Neuronal stem cell (in vitro differentiated cells): ENCODE results near the gene PSAPL1.

Experiments
- DNase-seq: peaks from one replicate; pipeline ENCODE4 v3.0.0-alpha.2; 2013; ENCODE audit warnings: low spot score
- H2AFZ ChIP-seq: one replicate; pipeline ENCODE4 v1.6.1; 2013; ENCODE audit warnings: mild to moderate bottlenecking, low read length, inconsistent platforms
- H2AK5ac ChIP-seq: 2 replicates; pipeline ENCODE4 v1.6.1; 2013; ENCODE audit warnings: low read depth, mild to moderate bottlenecking, inconsistent platforms, low read length, moderate library complexity, mixed read lengths
- H2BK120ac ChIP-seq: 2 replicates; pipeline ENCODE4 v1.6.1; 2013; ENCODE audit warnings: low read depth, mild to moderate bottlenecking, inconsistent platforms, low read length, moderate library complexity, mixed read lengths
- H2BK12ac ChIP-seq: one replicate; pipeline ENCODE4 v1.6.1; 2013; ENCODE audit warnings: low read length, inconsistent platforms
- H2BK15ac ChIP-seq: 2 replicates; pipeline ENCODE4 v1.6.1; 2013; ENCODE audit warnings: mild to moderate bottlenecking, low read length, inconsistent platforms, mixed read lengths
- H2BK5ac ChIP-seq: one replicate; pipeline ENCODE4 v1.6.1; 2013; ENCODE audit warnings: inconsistent platforms, mild to moderate bottlenecking, low read length, moderate library complexity
- H3K14ac ChIP-seq: one replicate; pipeline ENCODE4 v1.6.1; 2013; ENCODE audit warnings: low read length, inconsistent platforms
- H3K18ac ChIP-seq: 2 replicates; pipeline ENCODE4 v1.6.1; 2013; ENCODE audit warnings: low read length, inconsistent platforms
- H3K23ac ChIP-seq: 2 replicates; pipeline ENCODE4 v1.6.1; 2013; ENCODE audit warnings: low read depth, mild to moderate bottlenecking, mixed read lengths, low read length, inconsistent platforms; ENCODE audit not compliant: poor library complexity
- H3K27ac ChIP-seq: replicated peaks from 3 replicates; pipeline ENCODE4 v1.5.1; 2013; ENCODE audit warnings: low read length, inconsistent platforms
- H3K27me3 ChIP-seq, 3 experiments: 2 replicates each; pipeline ENCODE4 v1.6.1; 2013; ENCODE audit warnings: low read length in 3 of 3, mild to moderate bottlenecking in 2 of 3, inconsistent platforms in 1 of 3, low read depth in 1 of 3, mixed read lengths in 1 of 3, moderate library complexity in 1 of 3; ENCODE audit not compliant: control insufficient read depth in 3 of 3, insufficient read depth in 3 of 3
- H3K36me3 ChIP-seq, 2 donors: replicated peaks in 1 of 2; 2 replicates each; pipeline ENCODE4 v1.6.1; 2013; ENCODE audit warnings: low read length in 2 of 2; ENCODE audit not compliant: control insufficient read depth in 2 of 2, insufficient read depth in 2 of 2
- H3K4ac ChIP-seq: 2 replicates; pipeline ENCODE4 v1.6.1; 2013; ENCODE audit warnings: inconsistent platforms, mild to moderate bottlenecking, low read length, moderate library complexity
- H3K4me1 ChIP-seq, 2 donors: 1 replicate in 1 of 2; 2 replicates in 1 of 2; pipeline ENCODE4 v1.6.1; 2013; ENCODE audit warnings: low read length in 2 of 2, low read depth in 1 of 2; ENCODE audit not compliant: control insufficient read depth in 2 of 2, insufficient read depth in 1 of 2
- H3K4me2 ChIP-seq: one replicate; pipeline ENCODE4 v1.6.1; 2013; ENCODE audit warnings: mild to moderate bottlenecking, low read length, inconsistent platforms; ENCODE audit not compliant: insufficient read depth, poor library complexity, severe bottlenecking
- H3K4me3 ChIP-seq, 2 donors: 2 replicates each; pipeline ENCODE4 v1.5.1; 2013; ENCODE audit warnings: low read length in 2 of 2, mild to moderate bottlenecking in 2 of 2, inconsistent platforms in 1 of 2, moderate library complexity in 1 of 2
- H3K79me1 ChIP-seq: one replicate; pipeline ENCODE4 v1.6.1; 2013; ENCODE audit warnings: low read depth, mild to moderate bottlenecking, inconsistent platforms, low read length, moderate library complexity
- H3K9ac ChIP-seq: one replicate; pipeline ENCODE4 v1.6.1; 2013; ENCODE audit warnings: mild to moderate bottlenecking, low read depth, low read length, inconsistent platforms; ENCODE audit not compliant: poor library complexity
- H3K9me3 ChIP-seq, 2 donors: replicated peaks in 1 of 2; 2 replicates each; pipeline versions ENCODE3 to v1.6.1; 2013; ENCODE audit warnings: low read length in 2 of 2, mild to moderate bottlenecking in 2 of 2, inconsistent platforms in 1 of 2, low read depth in 1 of 2, mixed read lengths in 1 of 2, moderate library complexity in 1 of 2; ENCODE audit not compliant: control insufficient read depth in 2 of 2, insufficient read depth in 1 of 2
- H4K8ac ChIP-seq: one replicate; pipeline ENCODE4 v1.6.1; 2013; ENCODE audit warnings: low read depth, mild to moderate bottlenecking, inconsistent platforms, low read length, moderate library complexity
- H4K91ac ChIP-seq: one replicate; pipeline ENCODE4 v1.6.1; 2013; ENCODE audit warnings: low read length, low read depth, mild to moderate bottlenecking, inconsistent platforms; ENCODE audit not compliant: poor library complexity
- WGBS, 2 donors: extraction: QIAGEN DNeasy Blood & Tissue Kit; methylation state at CpG; one replicate each; pipeline ENCODE4 v1.1.7; 2013; ENCODE audit warnings: missing lambda C conversion rate in 2 of 2, mixed read lengths in 1 of 2; ENCODE audit not compliant: insufficient read length in 2 of 2, insufficient replicate concordance in 1 of 2; ENCODE audit errors: extremely low coverage in 2 of 2; 5-methylcytosine and 5-hydroxymethylcytosine counted together

Gene PSAPL1

DNA sequence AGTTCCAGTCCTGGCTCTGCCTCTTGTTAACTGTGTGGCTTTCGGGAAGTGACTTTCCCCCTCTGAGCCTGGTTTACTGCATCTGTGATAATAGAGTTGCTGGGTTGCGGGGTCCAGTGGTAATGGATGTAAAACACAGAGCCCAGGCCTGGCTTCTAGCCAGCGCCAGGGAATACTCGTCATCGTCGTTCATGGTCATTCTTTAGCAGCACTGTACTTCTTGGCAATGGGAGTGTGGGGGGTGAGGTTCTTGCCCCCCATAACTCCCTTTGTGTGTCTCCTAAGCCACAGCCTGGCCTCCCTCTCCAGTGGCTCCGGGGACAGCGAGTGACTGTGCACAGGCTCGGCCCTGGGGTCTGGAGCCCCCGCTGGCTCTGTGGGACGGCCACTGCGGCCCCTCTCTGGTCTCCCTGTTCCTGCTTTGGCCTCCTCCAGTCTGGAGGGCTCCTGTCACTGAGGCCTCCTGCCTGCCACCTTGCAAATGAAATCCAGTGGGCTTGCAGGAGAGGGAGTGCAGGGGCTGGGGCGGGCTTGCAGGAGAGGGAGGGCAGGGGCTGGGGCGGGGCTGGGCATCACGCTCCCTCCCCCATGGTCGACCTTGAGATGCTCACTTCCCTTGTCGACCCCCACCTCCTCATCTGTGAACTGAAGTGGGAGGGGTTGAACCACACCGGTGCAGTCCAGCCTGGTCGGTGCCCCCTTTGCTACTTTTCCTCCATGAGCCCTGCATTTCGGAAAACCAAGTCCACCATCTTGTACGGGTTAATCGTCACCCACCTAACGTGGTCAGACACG, 13.2 kb downstream of the PSAPL1 start:
- Histone ChIP-seq H3K4ac (no peak overlapping the region), H3K4me2 (no peak overlapping the region), H3K9ac (no peak overlapping the region), H2AFZ (no peak overlapping the region), H4K91ac (peak overlapping the region; percentile 34), H3K18ac (peak overlapping the region; percentile 77), H2BK15ac (peak overlapping the region; percentile 1), H3K23ac (peak overlapping the region; percentile 74), H2BK120ac (no peak overlapping the region), H3K9me3 (peaks cover 0 to 3% of the 10 kb centered on the region in 2 donors), H3K4me3 (no peak overlapping the region), H3K27me3 (no peaks in the 10 kb centered on the region), H2AK5ac (no peak overlapping the region), H3K4me1 (no peaks in the 10 kb centered on the region), H4K8ac (no peak overlapping the region), H3K79me1 (peaks cover 2% of the 10 kb centered on the region), H3K27ac (no peak overlapping the region), H3K14ac (peak overlapping the region; percentile 48), H2BK12ac (no peak overlapping the region), H2BK5ac (no peak overlapping the region), H3K36me3 (no peaks in the 10 kb centered on the region)
- no CpG with 5 or more reads among the region's 24 CpGs for WGBS, 2 donors
- DNase-seq = no peak

DNA sequence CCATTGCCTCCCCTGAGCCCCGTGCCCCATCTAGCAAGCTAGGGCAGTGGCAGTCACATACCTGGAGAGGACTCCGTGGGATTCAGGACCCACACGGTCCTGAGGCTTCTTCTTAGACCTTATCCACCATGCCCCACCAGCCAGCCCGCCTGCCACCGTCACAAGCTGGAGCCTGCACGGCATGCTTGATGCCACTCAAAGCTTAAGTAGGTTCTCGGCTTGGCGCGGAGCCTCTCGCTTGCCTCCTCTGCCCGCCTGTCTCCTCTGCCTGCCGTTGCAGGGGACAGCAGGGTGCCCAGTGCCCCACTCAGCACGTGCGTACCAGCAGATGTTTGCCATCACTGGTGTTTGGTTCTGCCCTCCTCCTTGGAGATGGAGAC, 14.1 kb downstream of the PSAPL1 start:
- no peak for DNase-seq
- H2AFZ ChIP-seq = no peak overlapping the region

DNA sequence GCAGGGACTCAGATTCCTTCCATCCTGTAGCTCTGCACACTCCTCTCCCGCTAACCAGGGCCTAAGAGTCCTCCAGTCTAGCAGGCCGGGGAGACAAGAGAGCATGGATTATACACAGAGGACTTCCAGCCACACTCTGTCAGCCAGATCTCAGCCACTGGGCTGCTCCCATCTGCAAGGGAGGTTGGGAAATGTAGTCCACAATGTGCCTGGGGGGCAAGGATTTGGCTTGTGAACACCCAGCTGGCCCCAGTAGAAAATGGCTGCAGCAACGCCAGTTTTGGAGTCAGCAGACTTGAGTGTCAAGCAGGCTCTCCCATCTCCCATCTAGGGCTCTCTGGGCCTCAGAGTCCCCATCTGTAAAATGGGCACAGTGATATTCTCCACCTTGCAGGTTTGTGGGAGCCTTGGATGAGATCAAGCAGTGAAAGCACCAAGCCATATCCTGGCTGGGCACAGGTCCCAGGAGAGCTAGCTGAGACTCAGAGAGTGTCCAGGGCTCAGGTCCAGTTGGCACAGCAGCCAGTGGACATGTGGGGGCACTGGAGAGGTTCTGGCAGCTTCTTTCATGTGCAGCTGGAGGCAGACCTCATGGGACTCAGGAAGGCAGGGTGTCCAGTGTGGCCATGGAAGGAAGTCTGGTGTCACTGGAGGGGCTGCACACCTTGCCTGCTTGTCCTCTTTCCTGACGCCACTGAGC, 14.6 kb downstream of the PSAPL1 start:
- Histone ChIP-seq H2BK5ac (peak overlapping the region; percentile 46), H2AFZ (no peak overlapping the region), H3K9ac (no peak overlapping the region), H3K4ac (no peak overlapping the region), H3K9me3 (peaks cover 0 to 5% of the 10 kb centered on the region in 2 donors), H3K4me3 (no peak overlapping the region), H3K4me2 (no peak overlapping the region), H3K27me3 (no peaks in the 10 kb centered on the region), H2BK15ac (peak overlapping the region; percentile 39), H2BK120ac (no peak overlapping the region), H4K91ac (no peak overlapping the region), H3K36me3 (no peaks in the 10 kb centered on the region), H2AK5ac (peak overlapping the region; percentile 97), H2BK12ac (no peak overlapping the region), H3K23ac (peak overlapping the region; percentile 32), H3K14ac (no peak overlapping the region), H3K4me1 (peaks cover 0 to 8% of the 10 kb centered on the region in 2 donors), H4K8ac (no peak overlapping the region), H3K27ac (no peak overlapping the region), H3K79me1 (peaks cover 5% of the 10 kb centered on the region), H3K18ac (peak overlapping the region; percentile 16)
- no peak for DNase-seq
- WGBS, 2 donors = no CpG with 5 or more reads among the region's 4 CpGs

More for the DNA sequence above, 14.1 kb downstream of the PSAPL1 start:
- no peak overlapping the region for H2BK120ac ChIP-seq
- no peaks in the 10 kb centered on the region for H3K27me3 ChIP-seq
- no peak overlapping the region for H3K4me2 ChIP-seq
- no peak overlapping the region for H4K91ac ChIP-seq
- H3K4me3 ChIP-seq = no peak overlapping the region
- H3K18ac ChIP-seq = peak overlapping the region; percentile 82
- peaks cover 5% of the 10 kb centered on the region for H3K79me1 ChIP-seq
- no peak overlapping the region for H4K8ac ChIP-seq
- peaks cover 0 to 5% of the 10 kb centered on the region in 2 donors for H3K4me1 ChIP-seq
- WGBS, 2 donors = no CpG with 5 or more reads among the region's 14 CpGs
- no peak overlapping the region for H2BK12ac ChIP-seq
- peak overlapping the region; percentile 97 for H2AK5ac ChIP-seq
- no peaks in the 10 kb centered on the region for H3K36me3 ChIP-seq
- no peak overlapping the region for H3K9ac ChIP-seq
- H3K27ac ChIP-seq = no peak overlapping the region
- H3K4ac ChIP-seq = peak overlapping the region; percentile 42
- H2BK5ac ChIP-seq = peak overlapping the region; percentile 46
- H3K14ac ChIP-seq = peak overlapping the region; percentile 92
- peak overlapping the region; percentile 39 for H2BK15ac ChIP-seq
- peaks cover 0 to 5% of the 10 kb centered on the region in 2 donors for H3K9me3 ChIP-seq
- H3K23ac ChIP-seq = peak overlapping the region; percentile 74
